Measurements from ENCODE around the gene FOXO6.

The FOXO6 gene

GRCh38 chr1:41391834-41392527, 30.7 kb downstream of the FOXO6 start:
- Histone ChIP-seq H3K4me2 (ENCODE audit: low read length) (no peak overlapping the region), H3K36me3 (ENCODE audit: insufficient read depth, low read length) (no peaks in the 10 kb centered on the region), H3K4me1 (ENCODE audit: control insufficient read depth, insufficient read depth, low read length) (no peaks in the 10 kb centered on the region), H3K4me3 (ENCODE audit: low read length) (no peak overlapping the region), H3K9me3 (replicated peaks; ENCODE audit: low read length) (no peaks in the 10 kb centered on the region), H3K9ac (ENCODE audit: low read depth, low read length) (no peak overlapping the region), H3K27me3 (ENCODE audit: control insufficient read depth, insufficient read depth, low read length) (peaks cover 89% of the 10 kb centered on the region)

- no peak overlapping the region for H3K4me3 ChIP-seq (ENCODE audit: low read length)
- peaks cover 85% of the 10 kb centered on the region for H3K27me3 ChIP-seq (ENCODE audit: control insufficient read depth, insufficient read depth, low read length)
- H3K4me2 ChIP-seq (ENCODE audit: low read length), result no peak overlapping the region
- no peaks in the 10 kb centered on the region for H3K4me1 ChIP-seq (ENCODE audit: control insufficient read depth, insufficient read depth, low read length)
- H3K9ac ChIP-seq (ENCODE audit: low read depth, low read length), result no peak overlapping the region
- H3K36me3 ChIP-seq (ENCODE audit: insufficient read depth, low read length), result no peaks in the 10 kb centered on the region
- no peaks in the 10 kb centered on the region for H3K9me3 ChIP-seq (replicated peaks; ENCODE audit: low read length)
These were observed 31.3 kb downstream of the FOXO6 start for GRCh38 chr1:41392528-41392924.

GRCh38 chr1:41393716-41394368, 32.6 kb downstream of the FOXO6 start:
- H3K27me3 ChIP-seq (ENCODE audit: control insufficient read depth, insufficient read depth, low read length), result peaks cover 83% of the 10 kb centered on the region
- no peaks in the 10 kb centered on the region for H3K4me1 ChIP-seq (ENCODE audit: control insufficient read depth, insufficient read depth, low read length)
- no peaks in the 10 kb centered on the region for H3K36me3 ChIP-seq (ENCODE audit: insufficient read depth, low read length)
- no peaks in the 10 kb centered on the region for H3K9me3 ChIP-seq (replicated peaks; ENCODE audit: low read length)
- H3K4me3 ChIP-seq (ENCODE audit: low read length), result no peak overlapping the region
- H3K9ac ChIP-seq (ENCODE audit: low read depth, low read length), result no peak overlapping the region
- H3K4me2 ChIP-seq (ENCODE audit: low read length), result no peak overlapping the region

GRCh38 chr1:41394369-41394744, 33.1 kb downstream of the FOXO6 start:
- Histone ChIP-seq H3K9ac (ENCODE audit: low read depth, low read length) (no peak overlapping the region), H3K4me1 (ENCODE audit: control insufficient read depth, insufficient read depth, low read length) (no peaks in the 10 kb centered on the region), H3K9me3 (replicated peaks; ENCODE audit: low read length) (no peaks in the 10 kb centered on the region), H3K4me3 (ENCODE audit: low read length) (no peak overlapping the region), H3K27me3 (ENCODE audit: control insufficient read depth, insufficient read depth, low read length) (peaks cover 83% of the 10 kb centered on the region), H3K36me3 (ENCODE audit: insufficient read depth, low read length) (no peaks in the 10 kb centered on the region), H3K4me2 (ENCODE audit: low read length) (no peak overlapping the region)

- H3K4me1 ChIP-seq (ENCODE audit: control insufficient read depth, insufficient read depth, low read length), result no peaks in the 10 kb centered on the region
- H3K4me3 ChIP-seq (ENCODE audit: low read length), result no peak overlapping the region
- H3K9me3 ChIP-seq (replicated peaks; ENCODE audit: low read length), result peaks cover under 1% of the 10 kb centered on the region
- peaks cover 80% of the 10 kb centered on the region for H3K27me3 ChIP-seq (ENCODE audit: control insufficient read depth, insufficient read depth, low read length)
- H3K4me2 ChIP-seq (ENCODE audit: low read length), result no peak overlapping the region
- no peak overlapping the region for H3K9ac ChIP-seq (ENCODE audit: low read depth, low read length)
- H3K36me3 ChIP-seq (ENCODE audit: insufficient read depth, low read length), result no peaks in the 10 kb centered on the region
These were observed 34.0 kb downstream of the FOXO6 start for GRCh38 chr1:41394959-41395956.

GRCh38 chr1:41396084-41396483, 34.9 kb downstream of the FOXO6 start:
- Histone ChIP-seq H3K4me2 (ENCODE audit: low read length) (no peak overlapping the region), H3K36me3 (ENCODE audit: insufficient read depth, low read length) (no peaks in the 10 kb centered on the region), H3K4me3 (ENCODE audit: low read length) (no peak overlapping the region), H3K9me3 (replicated peaks; ENCODE audit: low read length) (peaks cover 4% of the 10 kb centered on the region), H3K27me3 (ENCODE audit: control insufficient read depth, insufficient read depth, low read length) (peaks cover 72% of the 10 kb centered on the region), H3K4me1 (ENCODE audit: control insufficient read depth, insufficient read depth, low read length) (no peaks in the 10 kb centered on the region), H3K9ac (ENCODE audit: low read depth, low read length) (no peak overlapping the region)

- Histone ChIP-seq H3K4me3 (ENCODE audit: low read length) (no peak overlapping the region), H3K27me3 (ENCODE audit: control insufficient read depth, insufficient read depth, low read length) (peaks cover 63% of the 10 kb centered on the region), H3K4me1 (ENCODE audit: control insufficient read depth, insufficient read depth, low read length) (no peaks in the 10 kb centered on the region), H3K4me2 (ENCODE audit: low read length) (no peak overlapping the region), H3K36me3 (ENCODE audit: insufficient read depth, low read length) (no peaks in the 10 kb centered on the region), H3K9ac (ENCODE audit: low read depth, low read length) (no peak overlapping the region), H3K9me3 (replicated peaks; ENCODE audit: low read length) (peaks cover 4% of the 10 kb centered on the region)
These were observed 35.8 kb downstream of the FOXO6 start for GRCh38 chr1:41397020-41397419.

- H3K4me2 ChIP-seq (ENCODE audit: low read length), result no peak overlapping the region
- H3K27me3 ChIP-seq (ENCODE audit: control insufficient read depth, insufficient read depth, low read length), result peaks cover 57% of the 10 kb centered on the region
- no peak overlapping the region for H3K9ac ChIP-seq (ENCODE audit: low read depth, low read length)
- H3K4me3 ChIP-seq (ENCODE audit: low read length), result no peak overlapping the region
- H3K4me1 ChIP-seq (ENCODE audit: control insufficient read depth, insufficient read depth, low read length), result no peaks in the 10 kb centered on the region
- H3K36me3 ChIP-seq (ENCODE audit: insufficient read depth, low read length), result no peaks in the 10 kb centered on the region
- peaks cover 4% of the 10 kb centered on the region for H3K9me3 ChIP-seq (replicated peaks; ENCODE audit: low read length)
These were observed 36.6 kb downstream of the FOXO6 start for GRCh38 chr1:41397753-41398330.

GRCh38 chr1:41399145-41399795, 38.0 kb downstream of the FOXO6 start:
- Histone ChIP-seq H3K27me3 (ENCODE audit: control insufficient read depth, insufficient read depth, low read length) (peaks cover 51% of the 10 kb centered on the region), H3K36me3 (ENCODE audit: insufficient read depth, low read length) (no peaks in the 10 kb centered on the region), H3K4me1 (ENCODE audit: control insufficient read depth, insufficient read depth, low read length) (no peaks in the 10 kb centered on the region), H3K4me2 (ENCODE audit: low read length) (no peak overlapping the region), H3K4me3 (ENCODE audit: low read length) (no peak overlapping the region), H3K9me3 (replicated peaks; ENCODE audit: low read length) (peaks cover 4% of the 10 kb centered on the region), H3K9ac (ENCODE audit: low read depth, low read length) (no peak overlapping the region)

- no peaks in the 10 kb centered on the region for H3K36me3 ChIP-seq (ENCODE audit: insufficient read depth, low read length)
- H3K9ac ChIP-seq (ENCODE audit: low read depth, low read length), result no peak overlapping the region
- H3K27me3 ChIP-seq (ENCODE audit: control insufficient read depth, insufficient read depth, low read length), result peaks cover 42% of the 10 kb centered on the region
- H3K9me3 ChIP-seq (replicated peaks; ENCODE audit: low read length), result peaks cover 4% of the 10 kb centered on the region
- peaks cover 6% of the 10 kb centered on the region for H3K4me1 ChIP-seq (ENCODE audit: control insufficient read depth, insufficient read depth, low read length)
- H3K4me2 ChIP-seq (ENCODE audit: low read length), result no peak overlapping the region
- no peak overlapping the region for H3K4me3 ChIP-seq (ENCODE audit: low read length)
These were observed 39.0 kb downstream of the FOXO6 start for GRCh38 chr1:41400225-41400624.

GRCh38 chr1:41401899-41402298, 40.7 kb downstream of the FOXO6 start:
- Histone ChIP-seq H3K9me3 (replicated peaks; ENCODE audit: low read length) (peaks cover 4% of the 10 kb centered on the region), H3K4me3 (ENCODE audit: low read length) (no peak overlapping the region), H3K4me2 (ENCODE audit: low read length) (no peak overlapping the region), H3K27me3 (ENCODE audit: control insufficient read depth, insufficient read depth, low read length) (peaks cover 31% of the 10 kb centered on the region), H3K36me3 (ENCODE audit: insufficient read depth, low read length) (no peaks in the 10 kb centered on the region), H3K9ac (ENCODE audit: low read depth, low read length) (no peak overlapping the region), H3K4me1 (ENCODE audit: control insufficient read depth, insufficient read depth, low read length) (peaks cover 6% of the 10 kb centered on the region)
